ENCODE measurements around the gene ICE2.

DNA sequence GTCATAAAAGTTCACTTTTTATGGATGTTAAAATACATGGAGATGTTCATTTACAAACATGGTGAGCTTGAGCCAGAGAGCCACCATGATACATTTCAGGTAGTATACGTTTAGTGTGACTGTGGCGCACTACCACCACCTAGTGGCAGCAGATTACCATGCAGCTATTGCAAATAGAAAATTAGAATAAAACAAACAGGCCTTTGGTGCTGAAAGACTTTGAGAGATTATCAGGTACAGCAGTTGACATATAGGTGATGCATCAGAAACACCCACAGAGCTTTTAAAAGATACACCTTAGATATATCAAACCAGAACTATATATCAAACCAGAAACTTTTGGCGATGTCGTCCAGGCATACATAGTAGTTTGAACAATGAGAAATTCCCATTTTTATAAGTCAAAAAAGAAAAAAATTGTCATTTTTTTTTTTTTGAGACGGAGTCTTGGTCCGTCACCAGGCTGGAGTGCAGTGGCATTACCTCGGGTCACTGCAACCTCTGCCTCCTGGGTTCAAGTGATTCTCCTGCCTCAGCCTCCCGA is 42.0 kb upstream of the ICE2 start:
- TF ChIP-seq, protein P1, sequence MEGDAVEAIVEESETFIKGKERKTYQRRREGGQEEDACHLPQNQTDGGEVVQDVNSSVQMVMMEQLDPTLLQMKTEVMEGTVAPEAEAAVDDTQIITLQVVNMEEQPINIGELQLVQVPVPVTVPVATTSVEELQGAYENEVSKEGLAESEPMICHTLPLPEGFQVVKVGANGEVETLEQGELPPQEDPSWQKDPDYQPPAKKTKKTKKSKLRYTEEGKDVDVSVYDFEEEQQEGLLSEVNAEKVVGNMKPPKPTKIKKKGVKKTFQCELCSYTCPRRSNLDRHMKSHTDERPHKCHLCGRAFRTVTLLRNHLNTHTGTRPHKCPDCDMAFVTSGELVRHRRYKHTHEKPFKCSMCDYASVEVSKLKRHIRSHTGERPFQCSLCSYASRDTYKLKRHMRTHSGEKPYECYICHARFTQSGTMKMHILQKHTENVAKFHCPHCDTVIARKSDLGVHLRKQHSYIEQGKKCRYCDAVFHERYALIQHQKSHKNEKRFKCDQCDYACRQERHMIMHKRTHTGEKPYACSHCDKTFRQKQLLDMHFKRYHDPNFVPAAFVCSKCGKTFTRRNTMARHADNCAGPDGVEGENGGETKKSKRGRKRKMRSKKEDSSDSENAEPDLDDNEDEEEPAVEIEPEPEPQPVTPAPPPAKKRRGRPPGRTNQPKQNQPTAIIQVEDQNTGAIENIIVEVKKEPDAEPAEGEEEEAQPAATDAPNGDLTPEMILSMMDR (IDR thresholded peaks at IDR 0.05; ENCODE audit: low read depth, low read length), result peak; percentile 90
- TF ChIP-seq EZH2phosphoT487 (IDR thresholded peaks at IDR 0.05; ENCODE audit: low read depth), result no peak
